T-helper 1 cell (primary cell): Measurements from ENCODE around the gene ORC4.

Experiments
- DNase-seq, 5 donors: peaks; one replicate each; pipeline ENCODE4 v3.0.0-alpha.2; 2012 to 2020

Gene ORC4

GRCh38 chr2:147927053-147927588 is 93.4 kb downstream of the ORC4 start:
- DNase-seq: no peak

- DNase-seq: no peak
Observed at GRCh38 chr2:147925886-147926285, 94.7 kb downstream of the ORC4 start.

GRCh38 chr2:147924647-147925046 is 95.9 kb downstream of the ORC4 start:
- no peak for DNase-seq

- no peak for DNase-seq
Observed at GRCh38 chr2:147923846-147924245, 96.7 kb downstream of the ORC4 start.

GRCh38 chr2:147917161-147917560 is 103.4 kb downstream of the ORC4 start:
- no peak for DNase-seq

- no peak for DNase-seq
Observed at GRCh38 chr2:147916723-147917122, 103.8 kb downstream of the ORC4 start.

GRCh38 chr2:147916067-147916466 is 104.5 kb downstream of the ORC4 start:
- no peak for DNase-seq

GRCh38 chr2:147913701-147914480 is 106.6 kb downstream of the ORC4 start:
- no peak for DNase-seq

- DNase-seq: peak in 4 of 5 donors; percentile 2 to 52 (median 25)
Observed at GRCh38 chr2:147910990-147911473, 109.5 kb downstream of the ORC4 start.

GRCh38 chr2:147909178-147909577 is 111.4 kb downstream of the ORC4 start:
- no peak for DNase-seq

GRCh38 chr2:147904051-147904450 is 116.5 kb downstream of the ORC4 start:
- DNase-seq: no peak

- DNase-seq: no peak
Observed at GRCh38 chr2:147888680-147889079, 131.9 kb downstream of the ORC4 start.

- no peak for DNase-seq
Observed at GRCh38 chr2:147886136-147886535, 134.4 kb downstream of the ORC4 start.

- DNase-seq: no peak
Observed at GRCh38 chr2:147884830-147885229, 135.7 kb downstream of the ORC4 start.

- no peak for DNase-seq
Observed at GRCh38 chr2:147882631-147883030, 137.9 kb downstream of the ORC4 start.
